GM18858 (cell line): ENCODE results near the gene LPIN1.

ENCODE experiments used
- ATAC-seq: cut with Tn5 transposase; IDR thresholded peaks from one replicate; pipeline ENCODE4 v1.9.1; 2021; ENCODE audit not compliant: unreplicated experiment

Gene LPIN1

DNA sequence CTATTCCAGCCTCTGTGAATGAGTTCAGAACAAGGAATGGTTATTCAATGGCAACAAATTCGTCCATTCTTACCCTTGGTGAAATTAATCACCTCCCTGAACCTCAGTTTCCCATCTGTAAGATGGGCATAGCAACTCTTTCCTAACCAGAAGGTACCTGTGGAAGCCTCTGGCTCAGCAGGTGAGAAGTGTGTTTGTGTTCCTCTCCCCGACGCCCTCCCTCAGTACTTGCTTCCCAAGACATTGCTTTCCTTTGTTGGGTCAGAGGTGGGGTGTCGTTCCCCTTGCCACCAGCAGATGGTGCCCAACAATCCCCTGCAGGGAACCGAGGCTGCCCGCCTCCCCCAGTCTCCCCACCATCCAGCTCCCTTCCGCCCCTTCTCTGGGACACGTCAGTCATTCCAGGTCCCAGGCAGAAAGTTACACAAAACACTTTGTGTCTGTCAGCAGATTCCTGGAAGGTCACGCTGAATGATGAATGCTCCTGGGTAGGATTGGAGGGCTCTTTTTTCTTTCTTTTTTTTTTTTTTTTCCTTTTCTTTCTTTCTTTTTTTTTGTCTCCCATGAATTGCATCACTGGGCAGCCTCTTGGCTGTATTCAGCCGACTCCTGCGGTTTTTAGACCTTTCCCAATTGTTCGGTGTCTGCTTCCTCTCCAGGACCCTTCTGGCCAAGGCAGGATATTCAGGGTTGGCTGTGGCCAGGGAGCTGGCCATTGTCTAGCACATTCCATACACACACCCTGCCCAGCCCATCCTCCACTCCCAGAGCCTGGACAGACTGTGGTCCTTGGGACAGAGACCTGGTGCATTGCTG, 117.3 kb downstream of the LPIN1 start:
- no peak for ATAC-seq

GRCh38 chr2:11864724-11865123, 118.3 kb downstream of the LPIN1 start:
- ATAC-seq = no peak

- peak; percentile 22 for ATAC-seq
Measured at GRCh38 chr2:11865378-11865777, 118.9 kb downstream of the LPIN1 start.

GRCh38 chr2:11865805-11866204, 119.4 kb downstream of the LPIN1 start:
- ATAC-seq = no peak

DNA sequence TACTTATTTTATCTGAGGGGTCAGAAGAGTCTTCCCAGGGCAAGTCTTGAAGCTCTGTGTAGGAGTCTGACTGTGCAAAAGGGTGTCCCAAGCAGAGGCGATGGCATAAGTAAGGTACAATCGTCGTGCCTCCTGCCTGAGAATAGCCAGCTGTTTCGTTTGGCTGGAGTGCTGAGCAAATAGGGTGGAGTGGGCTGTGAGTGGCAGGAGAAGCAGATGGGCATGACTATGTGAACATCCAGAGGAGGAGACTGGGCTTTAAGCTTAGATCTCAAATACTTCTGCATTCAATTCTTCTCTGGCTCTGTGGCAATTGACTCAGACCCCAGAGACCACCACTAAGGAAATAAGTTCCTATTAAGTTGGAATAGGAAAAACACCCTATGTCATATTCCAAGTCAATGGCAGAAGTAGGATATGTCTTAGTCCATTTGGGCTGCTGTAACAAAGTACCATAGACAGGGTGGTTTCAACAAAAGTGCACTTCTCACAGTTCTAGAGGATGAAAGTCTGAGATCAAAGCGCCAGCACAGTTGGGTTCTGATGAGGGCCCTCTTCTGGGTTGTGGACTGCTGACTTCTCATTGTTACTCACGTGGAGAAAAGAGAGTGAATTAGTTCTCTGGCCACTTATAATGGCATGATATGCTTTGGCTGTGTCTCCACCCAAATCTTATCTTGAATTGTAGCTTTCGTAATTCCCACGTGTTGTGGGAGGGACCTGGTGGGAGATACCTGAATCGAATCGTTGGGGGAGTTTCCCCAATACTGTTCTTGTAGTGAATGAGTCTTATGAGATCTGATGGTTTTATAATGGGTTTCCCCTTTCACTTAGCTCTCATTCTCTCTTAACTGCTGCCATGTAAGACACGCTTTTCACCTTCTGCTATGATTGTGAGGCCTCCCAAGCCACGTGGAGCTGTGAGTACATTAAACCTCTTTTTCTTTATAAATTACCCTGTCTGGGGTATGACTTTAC, 120.2 kb downstream of the LPIN1 start:
- peak; percentile 37 for ATAC-seq

DNA sequence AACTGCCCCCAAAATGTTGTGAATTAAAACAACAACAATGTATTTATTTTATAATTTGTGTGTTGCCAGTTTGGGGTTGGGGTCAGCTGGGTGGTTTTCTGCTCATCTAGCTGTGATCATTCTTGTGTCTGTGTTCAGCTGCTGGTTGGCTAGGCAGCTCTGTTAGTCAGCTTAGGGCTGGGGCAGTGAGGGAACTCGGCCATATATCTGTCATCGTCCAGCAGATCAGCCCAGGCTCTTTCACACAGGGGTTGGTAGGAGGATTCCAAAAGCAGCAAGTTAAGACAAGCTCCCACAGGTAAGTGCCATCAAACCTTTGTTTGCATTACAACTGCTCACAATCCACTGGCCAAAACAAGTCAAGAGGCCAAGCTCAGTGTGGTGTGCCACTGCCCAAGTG, 121.5 kb downstream of the LPIN1 start:
- no peak for ATAC-seq

DNA sequence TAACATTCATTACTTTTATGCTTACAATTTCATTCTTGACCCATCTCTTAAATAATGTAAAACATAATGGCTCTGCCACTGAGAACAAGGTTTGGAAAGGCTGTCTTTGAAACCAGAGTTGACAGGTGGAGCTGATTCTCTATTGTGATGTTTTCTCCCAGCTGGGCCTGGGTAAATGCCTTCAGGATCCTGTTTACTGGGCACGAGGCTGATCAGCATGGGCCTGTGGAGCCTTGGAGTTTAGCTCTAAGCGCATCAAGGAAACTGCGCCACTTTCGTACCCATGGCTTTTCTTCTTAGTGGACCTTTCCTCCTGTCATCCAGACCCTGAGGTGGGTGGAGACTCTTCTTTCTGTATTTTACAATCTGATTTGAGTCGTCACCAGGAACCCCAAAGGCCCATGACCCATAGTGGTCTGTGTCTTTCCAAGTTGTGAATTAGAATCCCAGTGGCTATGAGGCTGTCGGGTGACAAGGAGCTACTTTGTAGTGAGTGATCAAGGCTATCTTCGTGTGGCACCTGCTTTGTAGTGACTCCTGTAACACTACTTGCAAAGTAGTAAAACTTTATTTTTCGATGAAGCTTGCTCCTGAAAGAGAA, 123.1 kb downstream of the LPIN1 start:
- no peak for ATAC-seq

DNA sequence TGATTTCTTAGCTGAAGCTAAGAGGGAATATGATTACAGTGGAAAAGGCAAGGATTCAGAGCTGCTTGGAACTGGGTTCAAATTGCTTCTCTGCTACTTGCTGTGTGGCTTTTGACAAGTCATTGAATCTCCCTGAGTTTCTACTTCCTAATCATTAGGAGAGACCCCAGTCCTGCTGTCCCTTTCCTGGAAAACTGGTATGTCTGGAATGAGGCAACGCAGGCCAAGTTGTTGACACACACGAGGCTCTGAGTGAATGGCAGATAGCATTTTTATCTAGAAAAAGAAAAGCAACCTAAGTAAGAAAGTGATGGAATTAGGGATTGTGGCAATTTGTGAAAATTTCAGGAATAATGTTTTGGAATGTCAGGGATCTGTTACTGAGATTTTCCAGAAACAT, 123.6 kb downstream of the LPIN1 start:
- no peak for ATAC-seq

DNA sequence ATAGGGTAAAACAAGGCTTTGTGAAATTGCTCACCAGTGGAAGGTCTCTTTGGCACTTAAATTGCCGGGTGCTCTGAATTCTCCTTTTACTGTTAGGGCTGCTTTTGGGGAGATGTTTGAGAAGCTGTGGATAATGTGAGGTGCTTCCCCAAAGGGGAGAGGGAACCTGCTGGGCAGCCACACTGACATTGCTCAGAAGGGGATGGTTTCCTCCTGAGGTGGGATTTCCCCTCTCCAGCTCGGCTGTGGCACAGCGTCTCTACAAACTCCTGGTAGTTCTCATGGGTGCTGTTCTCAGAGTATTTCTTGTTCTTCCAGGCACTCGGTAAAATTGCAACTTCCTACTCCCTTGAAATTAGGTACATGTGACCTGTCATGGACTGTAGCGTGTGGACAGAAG, 124.2 kb downstream of the LPIN1 start:
- ATAC-seq = peak; percentile 34

GRCh38 chr2:11871421-11871820, 125.0 kb downstream of the LPIN1 start:
- ATAC-seq = no peak

DNA sequence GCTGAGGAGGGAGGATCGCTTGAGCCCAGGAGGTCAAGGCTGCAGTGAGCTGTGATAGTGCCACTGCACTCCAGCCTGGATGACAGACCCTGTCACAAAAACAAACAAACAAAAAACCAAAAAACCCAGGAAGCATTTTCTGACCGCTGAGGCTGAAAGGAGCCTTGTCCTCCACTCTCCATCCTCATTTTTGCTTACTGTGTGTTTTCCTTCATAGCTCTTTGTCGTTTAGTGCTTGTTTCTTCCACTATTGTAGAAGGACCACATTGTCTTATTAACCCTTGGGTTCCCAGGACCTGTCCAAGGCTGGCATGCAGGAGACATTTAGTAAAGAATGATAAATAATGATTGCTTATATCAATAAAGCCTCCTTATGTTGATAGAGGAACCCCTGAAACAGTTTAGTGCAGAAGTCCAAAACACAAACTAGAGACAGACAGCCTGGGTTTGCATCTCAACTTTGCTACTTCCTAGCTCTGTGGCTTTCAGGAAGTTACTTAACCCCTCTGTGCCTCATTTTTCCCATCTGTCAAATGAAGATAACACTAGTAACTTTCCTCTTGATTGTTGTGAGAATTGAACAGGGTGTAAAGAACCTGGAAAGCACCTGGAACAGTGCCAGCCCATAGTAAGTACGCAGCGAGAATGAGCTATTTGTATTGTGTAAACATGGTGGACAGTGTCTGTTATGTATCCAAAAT, 126.0 kb downstream of the LPIN1 start:
- ATAC-seq = no peak

DNA sequence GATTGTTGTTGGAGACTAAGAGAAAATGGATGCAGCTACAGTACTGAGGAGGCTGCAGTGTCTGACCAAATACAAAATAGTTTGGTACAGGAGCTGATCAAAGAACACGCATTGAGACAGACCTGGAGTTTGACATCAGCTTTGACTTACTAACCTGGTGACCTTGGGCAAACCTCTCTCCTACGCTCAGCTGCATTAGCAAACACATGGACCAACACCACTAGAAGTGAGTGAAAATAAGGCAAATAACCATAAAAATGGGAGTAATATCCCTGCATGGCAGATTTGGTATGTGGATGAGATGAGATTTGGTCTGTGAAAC, 126.5 kb downstream of the LPIN1 start:
- ATAC-seq = no peak

DNA sequence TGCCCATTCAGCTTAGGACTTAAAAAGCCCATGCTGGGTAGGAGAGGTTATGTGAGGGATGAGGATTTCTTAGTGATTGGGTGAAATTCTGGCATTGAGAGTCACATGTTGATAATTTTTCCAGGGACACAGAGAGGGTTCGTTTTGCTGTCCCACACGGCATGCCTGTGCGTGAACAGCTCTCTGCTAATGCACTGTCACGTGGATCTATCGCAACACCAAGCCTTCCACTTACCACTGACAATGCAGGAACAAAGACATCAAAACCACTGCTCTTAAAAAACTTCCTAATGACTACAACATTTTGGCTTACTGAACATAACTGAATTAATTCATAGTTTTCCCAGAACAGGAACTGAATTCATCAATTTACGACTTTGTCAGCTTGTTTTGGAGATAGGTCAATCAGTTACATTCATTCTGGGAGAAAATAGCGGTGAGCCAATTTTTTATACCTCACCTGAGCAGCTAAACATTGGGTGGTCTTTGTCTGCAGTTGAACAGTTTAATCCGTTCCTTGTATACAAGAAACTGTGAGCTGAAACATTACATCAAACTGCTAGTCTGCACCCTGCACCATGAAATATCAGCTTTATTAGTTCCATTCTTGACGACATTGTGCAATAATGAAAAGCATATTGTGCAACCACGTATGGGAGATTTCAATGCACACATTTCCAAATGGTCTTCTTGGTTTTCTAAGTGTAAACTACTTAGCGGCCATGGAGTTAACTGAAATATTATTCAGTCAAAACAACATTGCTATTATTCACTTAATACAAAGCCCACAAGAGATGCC, 127.1 kb downstream of the LPIN1 start:
- ATAC-seq = no peak

DNA sequence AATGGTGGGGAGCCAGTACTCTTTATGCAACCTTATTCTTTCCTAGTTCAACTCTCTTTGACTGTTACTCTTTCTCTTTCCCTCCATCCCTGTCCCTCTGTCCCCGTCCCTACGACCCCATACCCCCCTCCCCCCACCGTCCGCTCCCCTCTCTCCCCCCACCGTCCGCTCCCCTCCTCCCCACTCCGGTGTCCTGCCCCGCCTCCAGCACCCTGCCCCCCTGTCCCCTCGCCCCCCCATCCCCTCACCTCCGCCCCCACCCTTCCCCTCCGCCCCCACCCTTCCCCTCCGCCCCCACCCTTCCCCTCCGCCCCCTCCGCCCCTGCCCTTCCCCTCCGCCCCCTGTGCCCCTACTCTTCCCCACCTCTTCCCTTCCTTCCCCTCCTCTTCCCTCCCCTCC, 128.4 kb downstream of the LPIN1 start:
- no peak for ATAC-seq

GRCh38 chr2:11875481-11875880, 129.0 kb downstream of the LPIN1 start:
- ATAC-seq = no peak

- no peak for ATAC-seq
Measured at GRCh38 chr2:11876436-11876835, 130.0 kb downstream of the LPIN1 start.

GRCh38 chr2:11876889-11877288, 130.5 kb downstream of the LPIN1 start:
- ATAC-seq = no peak
